HG02852 (cell line): ENCODE measurements around the gene DNAH10.

Experiments
- ATAC-seq: cut with Tn5 transposase; IDR thresholded peaks from one replicate; pipeline ENCODE4 v1.9.1; 2021; ENCODE audit warnings: mild to moderate bottlenecking, moderate library complexity; ENCODE audit not compliant: unreplicated experiment

Gene DNAH10

GRCh38 chr12:123761841-123762714, at the start of gene DNAH10:
Gene DNAH10, plus strand, starts transcription at chr12:123762301. Its CDS starts 36 bp downstream, at chr12:123762337.
- ATAC-seq: peak; percentile 73

- no peak for ATAC-seq
Observed at GRCh38 chr12:123712780-123713319, 49.3 kb upstream of the DNAH10 start.

GRCh38 chr12:123713398-123713797, 48.7 kb upstream of the DNAH10 start:
- ATAC-seq: no peak

GRCh38 chr12:123713823-123714585, 48.1 kb upstream of the DNAH10 start:
- ATAC-seq: no peak

GRCh38 chr12:123715195-123715594, 46.9 kb upstream of the DNAH10 start:
- ATAC-seq: no peak

- ATAC-seq: no peak
Observed at GRCh38 chr12:123717350-123717749, 44.8 kb upstream of the DNAH10 start.

GRCh38 chr12:123720141-123720814, 41.8 kb upstream of the DNAH10 start:
- no peak for ATAC-seq

- ATAC-seq: no peak
Observed at GRCh38 chr12:123721245-123721644, 40.9 kb upstream of the DNAH10 start.

GRCh38 chr12:123723011-123723410, 39.1 kb upstream of the DNAH10 start:
- no peak for ATAC-seq

- no peak for ATAC-seq
Observed at GRCh38 chr12:123723765-123724164, 38.3 kb upstream of the DNAH10 start.

- ATAC-seq: no peak
Observed at GRCh38 chr12:123726244-123726643, 35.9 kb upstream of the DNAH10 start.

- ATAC-seq: no peak
Observed at GRCh38 chr12:123726962-123727361, 35.1 kb upstream of the DNAH10 start.

GRCh38 chr12:123727878-123728277, 34.2 kb upstream of the DNAH10 start:
- no peak for ATAC-seq

- ATAC-seq: no peak
Observed at GRCh38 chr12:123731596-123731995, 30.5 kb upstream of the DNAH10 start.

- ATAC-seq: no peak
Observed at GRCh38 chr12:123732251-123732650, 29.9 kb upstream of the DNAH10 start.

- ATAC-seq: no peak
Observed at GRCh38 chr12:123733229-123733628, 28.9 kb upstream of the DNAH10 start.

GRCh38 chr12:123734268-123734667, 27.8 kb upstream of the DNAH10 start:
- no peak for ATAC-seq

- ATAC-seq: no peak
Observed at GRCh38 chr12:123741937-123742572, 20.0 kb upstream of the DNAH10 start.

- no peak for ATAC-seq
Observed at GRCh38 chr12:123743002-123743401, 19.1 kb upstream of the DNAH10 start.

- ATAC-seq: no peak
Observed at GRCh38 chr12:123744836-123745235, 17.3 kb upstream of the DNAH10 start.

GRCh38 chr12:123747309-123747708, 14.8 kb upstream of the DNAH10 start:
- no peak for ATAC-seq
